NK-92 (cell line): ENCODE results near the gene NABP1.

ENCODE experiments used
- DNase-seq: peaks from one replicate; lab custom pipeline; 2025; ENCODE audit not compliant: unreplicated experiment; lab: John Stamatoyannopoulos, UW

Gene NABP1

DNA sequence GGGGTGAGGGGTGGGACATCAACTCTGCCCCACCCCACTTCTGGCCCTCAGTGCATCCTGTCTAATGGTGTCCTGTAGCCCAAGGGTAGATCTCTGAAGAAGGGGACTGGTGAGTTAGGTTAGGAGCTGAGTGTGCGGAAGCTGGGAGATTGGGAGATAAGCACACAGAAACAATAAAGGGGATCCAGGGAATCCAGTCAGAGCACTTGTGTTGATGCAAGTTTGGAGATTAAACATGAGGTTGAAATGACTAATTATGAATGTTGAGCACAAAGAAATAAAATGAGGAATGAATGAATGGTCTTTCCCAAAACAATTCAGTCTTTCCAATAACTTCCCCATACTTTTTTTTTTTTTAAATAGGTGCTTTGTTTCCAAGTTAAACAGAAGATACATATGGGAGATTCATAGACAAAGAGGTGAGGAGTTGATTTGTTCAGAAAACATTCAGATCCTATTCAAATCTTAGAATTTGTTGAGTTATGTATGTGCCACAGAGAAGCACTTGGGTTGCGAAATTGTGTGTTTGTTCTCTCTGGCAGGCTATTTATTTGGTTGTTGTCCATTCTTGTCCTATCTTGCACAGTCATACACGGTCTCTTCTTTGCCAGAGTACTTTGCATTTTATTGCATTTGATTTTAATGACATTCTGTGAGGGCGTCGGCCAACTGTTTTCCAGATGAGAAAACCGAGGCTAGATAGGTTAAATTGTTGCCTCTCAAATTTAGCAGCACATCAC lies 31.6 kb upstream of the NABP1 start:
- no peak for DNase-seq

GRCh38 chr2:191649519-191649918 lies 28.4 kb upstream of the NABP1 start:
- DNase-seq: no peak

DNA sequence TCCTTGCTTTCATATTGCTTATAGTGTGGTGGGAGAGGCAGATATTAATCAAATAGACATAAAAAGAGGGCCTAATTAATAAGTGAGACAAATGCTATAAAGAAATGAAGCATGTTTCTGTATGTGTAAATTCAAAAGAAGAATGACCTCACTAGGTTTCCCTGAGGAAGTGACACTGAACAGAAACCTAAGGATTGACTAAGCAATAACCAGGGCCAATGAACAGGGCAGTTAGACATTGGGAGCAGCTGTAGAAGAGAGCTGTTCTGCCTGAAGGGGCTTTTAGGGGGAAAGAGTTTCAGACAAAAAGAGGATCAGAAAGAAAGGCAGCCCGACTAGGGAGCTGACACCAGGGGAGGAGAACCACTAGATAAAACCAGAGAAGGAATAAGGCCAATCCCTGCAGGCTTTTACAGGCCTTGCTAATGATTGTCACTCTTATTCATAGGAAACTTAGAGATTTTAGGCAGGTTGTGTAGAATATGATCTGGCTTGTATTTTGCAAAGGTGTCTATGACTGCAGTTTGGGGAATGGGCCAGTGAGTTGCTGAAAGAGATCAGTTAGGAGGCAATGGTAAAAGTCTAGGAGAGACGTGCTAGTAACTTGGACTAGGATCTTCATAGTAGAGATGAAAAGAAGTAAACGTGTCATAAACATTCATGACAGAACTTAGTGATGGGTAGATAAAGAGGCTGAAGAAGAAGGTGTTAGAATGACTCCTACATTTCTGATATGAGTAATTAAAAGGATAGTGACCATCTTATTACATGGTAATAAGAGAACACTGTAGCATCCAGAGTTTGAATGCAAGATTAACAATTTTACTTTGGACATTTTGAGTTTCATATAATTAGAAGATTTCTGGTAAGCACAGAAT lies 26.8 kb upstream of the NABP1 start:
- no peak for DNase-seq

GRCh38 chr2:191653667-191654391 lies 24.1 kb upstream of the NABP1 start:
- DNase-seq: no peak

- no peak for DNase-seq
These were observed 21.5 kb upstream of the NABP1 start for GRCh38 chr2:191656391-191656790.

DNA sequence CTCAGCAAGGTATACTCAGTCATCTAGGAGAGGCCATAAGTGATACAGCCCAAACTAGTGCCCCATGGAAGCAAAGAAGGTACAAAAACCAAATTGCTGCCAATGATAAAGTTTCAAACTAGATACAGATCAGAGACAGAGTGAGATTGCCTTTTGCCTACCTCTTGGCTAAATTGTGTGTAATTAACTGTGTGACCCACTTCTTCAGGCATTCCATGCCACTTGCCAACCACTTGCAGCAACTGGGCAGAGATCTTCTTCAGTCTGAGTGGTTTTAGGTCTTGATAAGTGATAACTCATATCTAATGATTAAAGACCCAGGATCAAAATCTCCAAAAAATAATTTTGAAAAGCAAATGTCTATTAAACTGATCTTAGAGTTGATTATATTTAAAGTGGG lies 21.1 kb upstream of the NABP1 start:
- DNase-seq: no peak

- no peak for DNase-seq
These were observed 20.0 kb upstream of the NABP1 start for GRCh38 chr2:191657977-191658376.

DNA sequence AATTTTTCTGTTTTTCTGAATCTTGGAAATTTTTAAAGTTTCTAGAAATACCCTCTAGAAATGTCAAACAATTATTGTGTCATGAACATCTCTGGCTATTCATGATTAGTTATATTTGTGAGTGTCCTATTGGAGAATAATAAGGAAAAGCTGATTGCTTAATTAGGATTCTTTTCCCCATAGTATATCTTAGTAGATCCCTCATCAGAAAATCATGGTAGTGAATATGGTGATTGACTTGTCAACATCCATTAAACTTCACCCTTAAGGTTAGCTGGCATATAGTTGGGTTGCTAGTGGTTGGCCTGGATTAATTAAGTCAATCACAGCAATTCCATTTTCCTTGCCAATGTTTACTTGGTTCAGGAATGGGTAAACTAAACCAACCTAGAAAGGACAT lies 18.7 kb upstream of the NABP1 start:
- no peak for DNase-seq

- DNase-seq: no peak
These were observed 17.4 kb upstream of the NABP1 start for GRCh38 chr2:191660575-191660974.

- no peak for DNase-seq
These were observed 16.6 kb upstream of the NABP1 start for GRCh38 chr2:191661097-191661924.

- DNase-seq: no peak
These were observed 12.9 kb upstream of the NABP1 start for GRCh38 chr2:191664823-191665677.

DNA sequence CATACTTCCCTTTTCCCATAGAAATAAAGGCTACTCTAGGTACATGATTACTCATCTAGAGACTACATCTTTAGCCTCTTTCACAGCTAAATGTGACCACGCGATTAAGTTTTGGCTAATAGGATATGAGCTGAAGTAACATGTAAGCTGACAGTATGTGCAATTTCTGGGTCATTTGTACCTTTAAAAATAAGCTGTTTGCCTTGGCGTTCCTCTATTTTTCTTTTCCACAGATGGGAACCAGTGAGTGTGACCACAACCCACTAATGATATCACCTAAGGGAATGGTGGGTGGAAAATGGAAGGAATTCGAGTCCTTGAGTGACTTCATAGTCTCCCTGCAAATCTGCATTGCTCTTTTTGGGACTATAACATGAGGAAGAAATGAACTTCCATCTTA lies 11.7 kb upstream of the NABP1 start:
- no peak for DNase-seq

GRCh38 chr2:191666732-191667131 lies 11.2 kb upstream of the NABP1 start:
- no peak for DNase-seq

DNA sequence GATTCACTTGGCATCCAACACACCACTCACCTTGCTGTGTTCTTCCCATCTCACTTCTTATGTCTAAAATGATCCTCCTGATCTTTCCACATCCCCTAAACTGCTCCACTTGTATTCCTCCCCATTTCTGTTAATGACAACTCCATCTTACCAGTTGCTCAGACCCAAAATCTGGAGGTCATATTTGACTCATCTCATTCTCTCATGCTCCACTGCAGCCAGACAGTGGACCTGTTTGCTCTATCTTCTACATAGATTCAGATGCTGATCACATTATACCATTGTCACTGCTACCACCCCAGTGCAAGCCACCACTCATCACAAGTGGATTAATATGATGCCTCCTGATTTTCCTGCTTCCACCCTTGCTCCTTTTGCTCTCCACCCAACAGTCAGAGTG lies 7.9 kb upstream of the NABP1 start:
- no peak for DNase-seq

GRCh38 chr2:191670787-191671186 lies 7.1 kb upstream of the NABP1 start:
- no peak for DNase-seq

- DNase-seq: no peak
These were observed 1.9 kb upstream of the NABP1 start for GRCh38 chr2:191675807-191676721.

GRCh38 chr2:191676790-191677645 lies 918 bp upstream of the NABP1 start:
- DNase-seq: no peak
